HG03378 (cell line): ENCODE results near the gene ZRANB1.

ENCODE experiments used
- ATAC-seq: cut with Tn5 transposase; IDR thresholded peaks from one replicate; pipeline ENCODE4 v1.9.1; 2021; ENCODE audit warnings: mild to moderate bottlenecking, moderate library complexity; ENCODE audit not compliant: unreplicated experiment

ZRANB1 gene

DNA sequence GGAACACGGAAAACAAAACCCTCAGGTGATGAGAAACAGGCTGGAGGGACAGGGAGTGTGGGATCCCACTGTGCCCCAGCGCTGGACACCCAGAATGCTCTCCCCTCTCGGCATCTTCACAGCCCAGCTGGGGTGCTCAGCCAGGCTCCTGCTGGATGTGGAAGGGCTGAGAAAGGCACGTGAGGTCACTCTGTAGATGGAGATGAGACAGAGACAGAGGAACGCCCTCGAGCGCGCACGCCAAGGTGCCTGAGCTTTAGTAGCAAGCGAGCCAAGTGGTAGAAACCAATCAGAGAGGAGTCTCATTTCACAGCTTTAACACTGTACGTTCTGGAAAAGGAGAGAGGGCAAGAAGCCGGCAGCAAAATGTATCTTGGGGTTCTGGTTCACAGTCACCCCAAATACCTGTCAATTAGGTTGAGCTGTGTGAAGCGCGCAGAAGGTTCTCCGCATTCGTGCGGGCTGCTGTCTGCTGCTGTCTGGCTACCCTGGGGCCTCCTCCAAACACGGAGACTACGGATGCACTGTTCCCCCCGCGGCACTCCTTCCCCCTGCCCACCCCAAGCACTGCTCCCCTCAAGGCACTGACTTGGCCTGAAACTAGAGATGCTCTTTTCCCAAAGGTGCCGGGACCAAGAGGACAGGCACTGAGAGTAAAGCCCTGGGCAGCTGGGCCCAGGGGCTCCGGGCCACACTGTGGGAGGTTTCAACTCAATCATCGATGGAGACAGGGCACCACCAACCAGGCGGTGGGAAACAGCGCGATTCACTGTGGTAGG, 91.4 kb downstream of the ZRANB1 start:
- no peak for ATAC-seq

DNA sequence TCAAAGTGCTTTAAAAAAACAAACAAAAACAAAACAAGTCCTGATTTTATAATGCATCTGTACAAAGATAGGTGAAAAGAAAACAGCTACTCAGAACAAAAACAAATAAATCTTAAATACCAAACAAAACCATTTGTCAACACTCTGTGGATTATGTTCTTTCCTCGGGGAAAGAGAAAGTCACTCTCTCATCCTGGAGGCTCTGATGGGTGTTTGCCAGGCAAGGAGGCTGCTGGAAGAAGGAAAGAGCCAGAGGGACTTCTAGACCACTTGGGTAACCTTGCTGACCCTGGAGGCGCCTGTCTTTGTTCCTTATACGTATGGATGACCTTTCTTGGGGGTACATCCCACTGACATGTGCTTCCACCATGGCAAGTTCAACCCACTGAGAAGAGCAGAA, 92.8 kb downstream of the ZRANB1 start:
- ATAC-seq: no peak

DNA sequence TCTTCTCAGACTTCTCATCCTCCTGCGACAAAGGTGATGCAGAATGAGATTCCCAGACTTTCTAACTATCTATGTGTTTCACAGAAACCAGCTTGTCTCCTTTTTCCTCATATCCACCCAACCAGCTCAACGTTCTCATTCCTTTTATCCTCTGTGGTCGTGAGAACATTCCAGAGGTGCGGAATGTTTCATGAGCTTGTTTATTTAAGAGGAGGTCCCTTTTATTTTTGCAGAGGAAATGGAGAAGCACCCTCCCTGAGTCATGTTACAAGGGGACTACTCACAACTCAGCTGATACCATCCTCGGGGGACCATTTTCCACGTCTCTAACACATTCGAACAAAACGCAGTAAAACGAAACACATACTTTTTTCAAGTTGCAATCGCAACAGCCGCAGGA, 93.2 kb downstream of the ZRANB1 start:
- no peak for ATAC-seq

DNA sequence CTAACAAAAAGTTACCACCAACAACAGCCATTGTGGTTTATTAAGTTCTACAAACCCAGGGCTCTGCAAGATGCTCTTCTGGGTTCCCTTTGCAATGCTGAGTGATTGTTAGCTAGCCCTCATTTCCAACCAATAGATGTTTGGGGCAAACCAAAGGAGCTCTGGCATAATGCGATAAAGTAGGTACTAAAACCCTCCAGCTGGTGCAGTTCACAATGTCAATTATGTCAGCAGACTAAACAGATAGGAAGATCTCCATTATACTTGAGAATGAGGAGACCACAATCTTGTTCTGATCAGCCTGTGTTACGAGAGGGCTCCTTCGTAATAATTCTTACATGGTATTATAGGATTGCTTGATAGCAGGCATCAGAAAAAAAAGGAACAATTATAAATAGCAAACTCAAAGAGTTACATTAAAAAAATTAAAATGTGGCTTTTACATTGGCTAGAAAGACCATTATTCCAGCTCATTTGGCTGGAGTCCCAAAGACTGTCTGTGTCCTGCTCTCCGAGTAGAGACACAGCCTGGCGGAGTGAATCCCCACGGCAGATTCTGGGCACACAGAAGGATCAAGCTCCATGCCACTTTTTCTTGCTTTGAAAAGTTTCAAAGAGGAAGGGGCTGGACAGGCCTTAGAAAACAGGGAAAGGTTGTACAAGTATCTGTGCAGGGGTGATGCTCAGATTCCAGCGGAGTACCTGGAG, 93.8 kb downstream of the ZRANB1 start:
- no peak for ATAC-seq

DNA sequence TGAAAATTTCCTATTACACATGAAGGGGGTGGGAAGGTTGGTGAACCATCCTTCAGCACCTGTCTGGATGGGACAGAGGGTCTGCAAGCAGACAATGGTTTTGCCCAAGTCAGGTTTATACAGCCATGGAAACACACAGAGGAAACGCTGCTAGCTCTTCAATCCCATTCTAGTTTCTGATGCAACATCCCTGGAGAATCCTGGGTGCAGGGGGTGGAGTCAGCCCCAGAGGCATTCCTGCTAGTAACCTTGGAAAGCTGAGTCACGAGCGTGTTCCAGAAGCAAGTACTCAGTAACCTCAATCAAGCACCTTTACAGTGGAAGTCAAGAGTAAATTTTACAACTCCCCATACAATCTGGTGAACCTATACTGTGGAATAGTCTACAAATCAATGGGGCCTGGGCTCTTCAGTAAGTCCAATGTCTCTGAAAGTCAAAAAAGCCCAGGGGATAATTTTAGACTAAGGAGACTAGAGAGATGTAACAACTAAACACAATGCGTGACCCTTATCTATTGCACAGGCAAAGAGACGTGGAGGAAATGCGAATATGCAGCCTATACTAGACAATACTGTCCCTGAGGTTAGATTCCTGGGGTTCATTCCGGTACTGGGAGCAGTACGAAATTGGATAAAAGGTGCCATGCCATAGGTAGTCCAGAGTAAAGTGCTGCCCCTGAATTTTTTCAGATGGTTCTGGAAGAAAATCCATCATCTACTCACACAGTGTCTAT, 95.4 kb downstream of the ZRANB1 start:
- ATAC-seq: no peak
